ENCODE results near the gene ZBTB6.
A peak's percentile ranks its signal among the peaks of the same experiment; 100 is the strongest.

The ZBTB6 gene

GRCh38 chr9:122904823-122905710 is 8.1 kb downstream of the ZBTB6 start, which contains the start of gene RC3H2 (continued):
- peak; percentile 21; the same call in 1 of the 2 replicates for TF ChIP-seq ZNF692 (tag by site-specific recombination; IDR thresholded peaks at IDR 0.05)
- peak; percentile 60; the same call in 1 of the 2 replicates for TF ChIP-seq ZSCAN30 (tag by site-specific recombination; IDR thresholded peaks at IDR 0.05)
- no peak for TF ChIP-seq ZNF23 (tag by site-specific recombination; IDR thresholded peaks at IDR 0.05; ENCODE audit: borderline replicate concordance)
- TF ChIP-seq, protein P1, sequence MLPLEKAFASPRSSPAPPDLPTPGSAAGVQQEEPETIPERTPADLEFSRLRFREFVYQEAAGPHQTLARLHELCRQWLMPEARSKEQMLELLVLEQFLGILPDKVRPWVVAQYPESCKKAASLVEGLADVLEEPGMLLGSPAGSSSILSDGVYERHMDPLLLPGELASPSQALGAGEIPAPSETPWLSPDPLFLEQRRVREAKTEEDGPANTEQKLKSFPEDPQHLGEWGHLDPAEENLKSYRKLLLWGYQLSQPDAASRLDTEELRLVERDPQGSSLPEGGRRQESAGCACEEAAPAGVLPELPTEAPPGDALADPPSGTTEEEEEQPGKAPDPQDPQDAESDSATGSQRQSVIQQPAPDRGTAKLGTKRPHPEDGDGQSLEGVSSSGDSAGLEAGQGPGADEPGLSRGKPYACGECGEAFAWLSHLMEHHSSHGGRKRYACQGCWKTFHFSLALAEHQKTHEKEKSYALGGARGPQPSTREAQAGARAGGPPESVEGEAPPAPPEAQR (tag by site-specific recombination; IDR thresholded peaks at IDR 0.05): no peak
- TF ChIP-seq ZNF621 (tag by site-specific recombination; IDR thresholded peaks at IDR 0.05): no peak
- no peak for TF ChIP-seq ZNF549 (tag by site-specific recombination; IDR thresholded peaks at IDR 0.05)
- TF ChIP-seq ZNF76 (tag by site-specific recombination; IDR thresholded peaks at IDR 0.05; ENCODE audit: borderline replicate concordance, low read depth): peak; percentile 95
- no peak for TF ChIP-seq ZNF654 (tag by site-specific recombination; IDR thresholded peaks at IDR 0.05; ENCODE audit: low read depth)
- no peak for TF ChIP-seq GFI1B (tag by site-specific recombination; IDR thresholded peaks at IDR 0.05)
- TF ChIP-seq, protein P2, sequence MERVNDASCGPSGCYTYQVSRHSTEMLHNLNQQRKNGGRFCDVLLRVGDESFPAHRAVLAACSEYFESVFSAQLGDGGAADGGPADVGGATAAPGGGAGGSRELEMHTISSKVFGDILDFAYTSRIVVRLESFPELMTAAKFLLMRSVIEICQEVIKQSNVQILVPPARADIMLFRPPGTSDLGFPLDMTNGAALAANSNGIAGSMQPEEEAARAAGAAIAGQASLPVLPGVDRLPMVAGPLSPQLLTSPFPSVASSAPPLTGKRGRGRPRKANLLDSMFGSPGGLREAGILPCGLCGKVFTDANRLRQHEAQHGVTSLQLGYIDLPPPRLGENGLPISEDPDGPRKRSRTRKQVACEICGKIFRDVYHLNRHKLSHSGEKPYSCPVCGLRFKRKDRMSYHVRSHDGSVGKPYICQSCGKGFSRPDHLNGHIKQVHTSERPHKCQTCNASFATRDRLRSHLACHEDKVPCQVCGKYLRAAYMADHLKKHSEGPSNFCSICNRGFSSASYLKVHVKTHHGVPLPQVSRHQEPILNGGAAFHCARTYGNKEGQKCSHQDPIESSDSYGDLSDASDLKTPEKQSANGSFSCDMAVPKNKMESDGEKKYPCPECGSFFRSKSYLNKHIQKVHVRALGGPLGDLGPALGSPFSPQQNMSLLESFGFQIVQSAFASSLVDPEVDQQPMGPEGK (tag by site-specific recombination; IDR thresholded peaks at IDR 0.05): 0 out of 2 replicates have a peak, but pooled peaks have one; percentile 38
- no peak for TF ChIP-seq ZNF555 (tag by site-specific recombination; conservative IDR thresholded peaks at IDR 0.05)
- no peak for TF ChIP-seq ZNF138 (tag by site-specific recombination; IDR thresholded peaks at IDR 0.05; ENCODE audit: borderline replicate concordance)
- peak; percentile 86 for TF ChIP-seq SP3 (tag by site-specific recombination; IDR thresholded peaks at IDR 0.05)
- TF ChIP-seq YY1 (tag by site-specific recombination; IDR thresholded peaks at IDR 0.05): 0 out of 2 replicates have a peak, but pooled peaks have one; percentile 17
- peak; percentile 72 for TF ChIP-seq GLIS1 (tag by site-specific recombination; IDR thresholded peaks at IDR 0.05)
- TF ChIP-seq ZNF629 (tag by site-specific recombination; IDR thresholded peaks at IDR 0.05): peak; percentile 64; the same call in 1 of the 2 replicates
- no peak for TF ChIP-seq SCRT2 (tag by site-specific recombination; IDR thresholded peaks at IDR 0.05)
- no peak for TF ChIP-seq ZNF677 (tag by site-specific recombination; IDR thresholded peaks at IDR 0.05)
- TF ChIP-seq ZBTB6 (tag by site-specific recombination; IDR thresholded peaks at IDR 0.05): no peak
- TF ChIP-seq, protein P3, sequence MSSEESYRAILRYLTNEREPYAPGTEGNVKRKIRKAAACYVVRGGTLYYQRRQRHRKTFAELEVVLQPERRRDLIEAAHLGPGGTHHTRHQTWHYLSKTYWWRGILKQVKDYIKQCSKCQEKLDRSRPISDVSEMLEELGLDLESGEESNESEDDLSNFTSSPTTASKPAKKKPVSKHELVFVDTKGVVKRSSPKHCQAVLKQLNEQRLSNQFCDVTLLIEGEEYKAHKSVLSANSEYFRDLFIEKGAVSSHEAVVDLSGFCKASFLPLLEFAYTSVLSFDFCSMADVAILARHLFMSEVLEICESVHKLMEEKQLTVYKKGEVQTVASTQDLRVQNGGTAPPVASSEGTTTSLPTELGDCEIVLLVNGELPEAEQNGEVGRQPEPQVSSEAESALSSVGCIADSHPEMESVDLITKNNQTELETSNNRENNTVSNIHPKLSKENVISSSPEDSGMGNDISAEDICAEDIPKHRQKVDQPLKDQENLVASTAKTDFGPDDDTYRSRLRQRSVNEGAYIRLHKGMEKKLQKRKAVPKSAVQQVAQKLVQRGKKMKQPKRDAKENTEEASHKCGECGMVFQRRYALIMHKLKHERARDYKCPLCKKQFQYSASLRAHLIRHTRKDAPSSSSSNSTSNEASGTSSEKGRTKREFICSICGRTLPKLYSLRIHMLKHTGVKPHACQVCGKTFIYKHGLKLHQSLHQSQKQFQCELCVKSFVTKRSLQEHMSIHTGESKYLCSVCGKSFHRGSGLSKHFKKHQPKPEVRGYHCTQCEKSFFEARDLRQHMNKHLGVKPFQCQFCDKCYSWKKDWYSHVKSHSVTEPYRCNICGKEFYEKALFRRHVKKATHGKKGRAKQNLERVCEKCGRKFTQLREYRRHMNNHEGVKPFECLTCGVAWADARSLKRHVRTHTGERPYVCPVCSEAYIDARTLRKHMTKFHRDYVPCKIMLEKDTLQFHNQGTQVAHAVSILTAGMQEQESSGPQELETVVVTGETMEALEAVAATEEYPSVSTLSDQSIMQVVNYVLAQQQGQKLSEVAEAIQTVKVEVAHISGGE (tag by site-specific recombination; conservative IDR thresholded peaks at IDR 0.05; ENCODE audit: low read depth): 0 out of 2 replicates have a peak, but pooled peaks have one; percentile 23
- no peak for TF ChIP-seq OVOL3 (tag by site-specific recombination; IDR thresholded peaks at IDR 0.05)
- TF ChIP-seq ZNF10 (tag by site-specific recombination; IDR thresholded peaks at IDR 0.05): no peak
- TF ChIP-seq IKZF3 (tag by site-specific recombination; IDR thresholded peaks at IDR 0.05): peak; percentile 46; the same call in 1 of the 2 replicates
- no peak for TF ChIP-seq SCRT1 (tag by site-specific recombination; IDR thresholded peaks at IDR 0.05; ENCODE audit: borderline replicate concordance)

Measured in HEK293 (cell line).